T47D (cell line): ENCODE measurements around the gene ABTB1.

Experiments used
- DNase-seq, 2 experiments: peaks; one replicate each; pipeline versions ENCODE4 v3.0.0 to v3.0.0-alpha.2; 2011 to 2012; ENCODE audit warnings: low read depth in 1 of 2, low spot score in 1 of 2
- JUND ChIP-seq: IDR thresholded peaks from 2 replicates; pipeline ENCODE4 v1.6.1; 2012; ENCODE audit warnings: low read depth
- in situ Hi-C: cut with HindIII; loops from 2 replicates; pipeline ENCODE4 v1.10.0; 2016; ENCODE audit warnings: low sequenced_read_pairs, low pct_unique_long_range_greater_than_20kb

The ABTB1 gene

GRCh38 chr3:127670229-127670559 lies 2.6 kb upstream of the ABTB1 start:
- TF ChIP-seq JUND, result no peak
- in situ Hi-C loops, result no loop called here
- DNase-seq, result no peak

- no peak for TF ChIP-seq JUND
- in situ Hi-C loops, result no loop called here
- DNase-seq, result no peak
Measured at GRCh38 chr3:127670761-127671522, 1.8 kb upstream of the ABTB1 start.

GRCh38 chr3:127671523-127672428 lies 976 bp upstream of the ABTB1 start:
- no peak for DNase-seq
- in situ Hi-C loops, result no loop called here
- no peak for TF ChIP-seq JUND

DNA sequence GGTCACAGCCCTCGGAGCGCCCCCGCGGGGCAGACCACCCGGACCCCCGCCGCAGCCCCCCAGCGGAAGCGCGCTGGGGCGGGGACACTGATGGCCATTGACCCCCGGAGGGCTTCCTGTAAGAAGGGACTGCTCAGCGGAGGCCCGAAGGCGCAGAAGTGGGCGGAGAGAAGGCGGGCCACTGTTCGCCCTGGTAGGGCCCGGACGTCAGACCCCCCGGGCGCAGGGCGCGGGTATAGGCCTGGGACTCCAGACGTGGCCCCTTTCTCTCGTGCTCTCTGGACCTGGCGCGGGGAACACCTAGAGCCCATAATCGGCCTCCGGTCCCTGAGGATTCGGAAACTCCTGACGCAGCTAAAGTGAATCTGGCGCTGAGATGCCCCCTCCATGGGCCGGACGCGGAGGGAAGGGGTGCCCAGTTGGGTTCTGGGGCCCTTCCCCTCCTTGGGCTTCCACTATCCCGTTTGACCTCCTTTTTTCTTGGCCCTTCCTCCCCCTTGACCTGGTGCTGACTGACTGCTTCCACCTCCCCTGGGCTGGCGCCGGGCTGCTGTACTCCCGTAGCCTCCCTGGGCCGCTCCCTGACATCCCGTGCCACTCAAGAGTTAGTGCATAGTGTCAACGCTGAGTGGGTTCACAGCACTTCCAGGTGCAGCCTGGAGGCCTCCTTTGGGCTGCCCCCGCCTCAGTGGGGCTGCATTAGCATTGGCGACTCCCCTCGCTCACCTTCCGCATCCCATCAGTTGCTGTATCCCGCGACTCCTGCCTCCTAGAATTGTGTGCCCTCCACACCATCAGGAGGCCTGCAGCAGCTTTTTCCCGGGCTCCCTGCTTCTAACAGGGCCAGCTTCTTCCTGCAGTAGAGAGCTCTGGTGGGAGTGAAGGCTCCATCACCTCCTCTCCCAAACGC lies 694 bp downstream of the ABTB1 start:
- DNase-seq, result no peak
- TF ChIP-seq JUND, result no peak
- in situ Hi-C loops, result no loop called here

DNA sequence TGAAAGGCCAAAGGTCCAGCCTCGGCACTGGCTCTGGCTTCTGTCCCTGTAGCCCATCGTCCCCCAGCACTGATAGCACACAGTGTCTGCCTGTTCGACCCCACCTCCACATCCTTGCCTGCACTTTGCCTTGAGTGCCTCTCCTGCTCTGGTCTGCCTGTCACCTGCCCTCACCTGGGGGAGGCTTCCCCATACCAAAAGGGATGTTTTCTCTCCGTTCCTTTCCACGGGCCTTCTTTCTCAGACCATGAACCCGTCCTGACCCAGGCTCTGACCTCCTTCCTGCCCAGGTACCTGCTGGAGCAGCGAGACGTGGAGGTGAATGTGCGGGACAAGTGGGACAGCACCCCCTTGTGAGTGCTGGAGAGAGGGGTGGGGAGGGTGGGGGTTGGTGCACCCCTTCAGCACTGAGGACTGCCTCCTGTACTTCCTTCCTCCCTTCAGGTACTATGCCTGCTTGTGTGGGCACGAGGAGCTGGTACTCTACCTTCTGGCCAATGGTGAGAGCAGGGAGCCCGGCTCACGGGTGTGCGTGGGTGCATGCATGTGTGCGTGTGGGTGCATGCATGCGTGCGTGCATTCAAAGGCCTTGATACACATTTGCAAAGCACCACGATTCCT lies 1.5 kb downstream of the ABTB1 start:
- TF ChIP-seq JUND, result no peak
- no peak for DNase-seq
- in situ Hi-C loops, result no loop called here

DNA sequence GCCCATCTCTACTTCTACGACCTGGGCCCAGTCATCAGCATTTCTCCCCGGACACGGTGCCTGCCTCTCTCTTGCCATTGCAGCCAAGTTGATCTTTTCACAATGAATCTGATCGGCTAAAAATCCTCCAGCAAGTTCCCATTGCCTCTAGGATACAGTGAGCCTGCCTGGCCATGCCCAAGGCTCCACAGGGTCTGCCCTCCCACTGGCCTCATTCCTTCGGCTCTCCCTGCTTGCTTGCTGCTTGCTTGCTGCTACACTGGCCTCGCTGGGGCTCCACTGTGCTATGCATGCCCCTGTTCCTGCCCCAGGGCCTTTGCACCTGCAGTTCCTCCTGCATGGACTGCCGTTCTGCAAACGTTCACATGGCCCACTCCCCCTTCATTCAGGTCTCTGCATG lies 2.0 kb downstream of the ABTB1 start:
- DNase-seq, result no peak
- TF ChIP-seq JUND, result no peak
- in situ Hi-C loops, result no loop called here

GRCh38 chr3:127675651-127676391 lies 3.1 kb downstream of the ABTB1 start:
- in situ Hi-C loops, result no loop called here
- TF ChIP-seq JUND, result no peak
- DNase-seq, result no peak

GRCh38 chr3:127676456-127676855 lies 3.7 kb downstream of the ABTB1 start:
- no peak for DNase-seq
- in situ Hi-C loops, result no loop called here
- no peak for TF ChIP-seq JUND

- DNase-seq, result no peak
- in situ Hi-C loops, result no loop called here
- TF ChIP-seq JUND, result no peak
Measured at GRCh38 chr3:127676921-127677351, 4.2 kb downstream of the ABTB1 start.

DNA sequence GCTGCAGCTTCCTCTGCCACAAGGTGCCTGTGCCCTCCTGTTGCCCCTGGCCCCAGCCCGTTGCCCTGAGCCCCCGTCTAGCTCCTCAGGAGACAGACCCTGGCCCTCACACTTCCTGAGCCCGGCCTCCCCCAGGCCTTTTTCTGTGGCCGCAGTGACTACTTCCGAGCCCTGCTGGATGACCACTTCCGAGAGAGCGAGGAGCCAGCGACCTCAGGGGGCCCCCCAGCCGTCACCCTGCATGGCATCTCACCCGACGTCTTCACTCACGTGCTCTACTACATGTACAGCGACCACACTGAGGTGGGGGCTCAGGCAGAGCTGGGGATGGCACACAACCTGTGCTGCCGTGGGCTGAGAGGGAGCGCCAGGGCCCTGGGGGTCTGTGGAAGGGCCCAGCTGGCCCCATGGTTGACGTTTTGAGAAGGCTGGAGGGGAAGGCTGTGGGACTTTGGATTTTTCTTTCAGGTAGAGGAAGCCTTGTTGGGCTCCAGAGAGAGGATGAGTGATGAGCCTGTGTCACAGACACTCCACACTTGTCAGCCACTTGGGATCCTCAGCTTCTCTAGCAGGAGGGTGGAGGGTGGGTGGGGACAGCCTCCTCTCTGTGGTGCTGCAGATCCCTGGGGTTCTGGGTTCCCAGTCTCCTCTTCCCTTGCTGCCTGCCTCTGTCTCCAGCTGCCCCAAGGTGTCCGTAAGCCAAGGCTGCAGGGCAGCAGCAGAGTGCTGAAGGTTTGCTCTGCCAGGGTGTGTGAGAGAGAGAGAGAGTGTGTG lies 5.0 kb downstream of the ABTB1 start:
- in situ Hi-C loops, result no loop called here
- no peak for TF ChIP-seq JUND

DNA sequence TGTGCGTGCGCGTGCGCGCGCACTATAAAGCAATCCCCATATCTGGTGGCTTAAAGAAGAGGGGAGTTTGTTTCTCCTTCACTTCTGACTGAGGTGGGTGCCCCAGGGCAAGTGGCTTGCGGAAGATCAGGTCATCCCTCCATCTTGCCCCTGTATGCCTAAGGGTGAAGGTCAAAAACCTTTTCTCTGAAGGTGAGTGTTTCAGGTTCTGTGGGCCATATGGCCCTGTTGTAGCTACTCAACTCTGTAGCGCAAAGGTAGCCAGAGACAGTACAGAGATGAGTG lies 5.5 kb downstream of the ABTB1 start:
- TF ChIP-seq JUND, result no peak
- in situ Hi-C loops, result no loop called here

More for the DNA sequence above, 5.0 kb downstream of the ABTB1 start:
- no peak for DNase-seq

More for the DNA sequence above, 5.5 kb downstream of the ABTB1 start:
- no peak for DNase-seq
